Endothelial cell of umbilical vein (primary cell): Measurements from ENCODE around the gene FYN. TPM values are rescaled to one million over a fixed set of nuclear protein-coding genes. Genes with fewer than 3 reads are reported as not detected.

Experiments used
- BruUV-seq: library from RNA; stranded (reverse); fragments of 400-500 nt; replicated peaks from 2 replicates; lab custom pipeline; 2021; lab: Mats Ljungman, UMichigan
- CTCF ChIA-PET: fragments of 300-600, 350-600 bp; sonication (Branson Sonifier 250); formaldehyde crosslinking; loops from one replicate; lab custom pipeline; 2021; ENCODE audit warnings: antibody characterized with exemption, inconsistent platforms; lab: Charles Lee
- POLR2A ChIA-PET: fragments of 300-600, 350-600 bp; sonication (Branson Sonifier 250); formaldehyde crosslinking; loops from one replicate; lab custom pipeline; 2021; ENCODE audit warnings: antibody characterized with exemption, inconsistent platforms; lab: Charles Lee
- DNase-seq: peaks from one replicate; pipeline ENCODE4 v3.0.0-alpha.2; 2011; ENCODE audit warnings: low read depth, low spot score
- FAIRE-seq: peaks from 2 replicates; lab custom pipeline; 2011; peaks lifted over from hg19 to GRCh38; lab: Jason Lieb, UNC
- H2AFZ ChIP-seq: 2 replicates; pipeline ENCODE4 v1.6.0; 2012; ENCODE audit warnings: low read depth, low read length, control low read depth, inconsistent platforms
- H3K27ac ChIP-seq: 2 replicates; pipeline ENCODE4 v1.5.1; 2011; ENCODE audit warnings: low read depth, mild to moderate bottlenecking, control low read depth, low read length, moderate library complexity; ENCODE audit not compliant: insufficient read depth
- H3K27me3 ChIP-seq, 2 experiments: 2 replicates each; pipeline versions ENCODE4 v1.6.0 to v1.6.1; 2011; ENCODE audit warnings: low read length in 2 of 2, mixed read lengths in 1 of 2; ENCODE audit not compliant: control insufficient read depth in 2 of 2, insufficient read depth in 2 of 2
- H3K36me3 ChIP-seq, 2 experiments: 2 replicates in 1 of 2; 3 replicates in 1 of 2; pipeline ENCODE4 v1.5.1; 2011; ENCODE audit warnings: low read length in 2 of 2, mild to moderate bottlenecking in 1 of 2, moderate library complexity in 1 of 2; ENCODE audit not compliant: control insufficient read depth in 2 of 2, insufficient read depth in 2 of 2; ENCODE audit errors: extremely low read depth in 1 of 2
- H3K4me1 ChIP-seq: 3 replicates; pipeline ENCODE4 v1.5.1; 2011; ENCODE audit warnings: mild to moderate bottlenecking, low read length; ENCODE audit not compliant: control insufficient read depth, insufficient read depth; ENCODE audit errors: extremely low read depth
- H3K4me2 ChIP-seq: 2 replicates; pipeline ENCODE4 v1.6.1; 2011; ENCODE audit warnings: low read length, control low read depth, mixed read lengths; ENCODE audit not compliant: insufficient read depth
- H3K4me3 ChIP-seq, 3 experiments: fragments of 200-600 bp in 1 of 3; sonication (generic), shearing (Covaris generic) in 1 of 3; replicated peaks in 1 of 3; 2 replicates each; pipeline ENCODE4 v1.5.1; 2011 to 2016; ENCODE audit warnings: control low read depth in 3 of 3, low read length in 3 of 3, mild to moderate bottlenecking in 2 of 3, inconsistent platforms in 1 of 3, low read depth in 1 of 3, moderate library complexity in 1 of 3; ENCODE audit not compliant: insufficient read depth in 1 of 3
- H3K79me2 ChIP-seq: 2 replicates; pipeline ENCODE4 v1.6.0; 2012; ENCODE audit warnings: low read length, inconsistent platforms; ENCODE audit not compliant: control insufficient read depth, insufficient read depth
- H3K9ac ChIP-seq: replicated peaks from 2 replicates; pipeline ENCODE3; 2011; ENCODE audit warnings: low read length, control low read depth; ENCODE audit not compliant: insufficient read depth; ENCODE audit errors: extremely low read depth
- H3K9me1 ChIP-seq: replicated peaks from 3 replicates; pipeline ENCODE4 v1.6.0; 2011; ENCODE audit warnings: mild to moderate bottlenecking, low read length; ENCODE audit not compliant: control insufficient read depth, insufficient read depth; ENCODE audit errors: extremely low read depth
- H3K9me3 ChIP-seq: replicated peaks from 2 replicates; pipeline ENCODE4 v1.5.1; 2012; ENCODE audit warnings: low read length, inconsistent platforms; ENCODE audit not compliant: control insufficient read depth, insufficient read depth
- H4K20me1 ChIP-seq: replicated peaks from 2 replicates; pipeline ENCODE3; 2011; ENCODE audit warnings: mild to moderate bottlenecking, low read length; ENCODE audit not compliant: control insufficient read depth, insufficient read depth; ENCODE audit errors: extremely low read depth
- EZH2 ChIP-seq: IDR thresholded peaks from 2 replicates; pipeline ENCODE4 v1.6.1; 2012; ENCODE audit warnings: borderline replicate concordance, low read depth, mild to moderate bottlenecking, moderate library complexity, low read length, inconsistent platforms; ENCODE audit not compliant: severe bottlenecking
- FOS ChIP-seq: IDR thresholded peaks from 2 replicates; pipeline ENCODE4 v1.6.1; 2011; ENCODE audit warnings: mild to moderate bottlenecking, low read length, moderate library complexity, borderline replicate concordance; ENCODE audit not compliant: insufficient read depth
- GATA2 ChIP-seq: IDR thresholded peaks from 2 replicates; pipeline ENCODE4 v1.7.0; 2011; ENCODE audit warnings: low read depth, mild to moderate bottlenecking, moderate library complexity, mixed read lengths, low read length; ENCODE audit not compliant: insufficient read length, insufficient read depth
- JUN ChIP-seq: IDR thresholded peaks from 2 replicates; pipeline ENCODE4 v1.6.1; 2011; ENCODE audit warnings: borderline replicate concordance, low read depth; ENCODE audit not compliant: insufficient read length, insufficient read depth
- MAX ChIP-seq: IDR thresholded peaks from 2 replicates; pipeline ENCODE4 v1.6.1; 2011; ENCODE audit not compliant: insufficient read depth, insufficient read length
- MYC ChIP-seq: IDR thresholded peaks from one replicate; pipeline ENCODE4 v1.6.1; 2011; ENCODE audit warnings: mild to moderate bottlenecking, low read depth, low read length
- POLR2A ChIP-seq: IDR thresholded peaks from 2 replicates; pipeline ENCODE4 v1.6.1; 2012; ENCODE audit warnings: low read depth, mild to moderate bottlenecking, control low read depth, low read length
- POLR2AphosphoS5 ChIP-seq: IDR thresholded peaks from 2 replicates; pipeline ENCODE4 v1.6.1; 2012; ENCODE audit warnings: low read depth, mild to moderate bottlenecking, control low read depth, low read length, moderate library complexity; ENCODE audit not compliant: insufficient read depth
- dilution Hi-C: fragments of 300-500 bp; cut with MboI; formaldehyde crosslinking; loops from one replicate; pipeline ENCODE4 v1.15.0; 2019; ENCODE audit warnings: low sequenced_read_pairs; ENCODE audit not compliant: extremely low pct_ligation_motif_present
- intact Hi-C: fragments of 100-400 bp; cut with micrococcal nuclease; formaldehyde crosslinking; loops from one replicate; pipeline ENCODE4 v1.10.0; 2022
- polyA plus RNA-seq, 4 experiments: library from polyadenylated mRNA; depleted of rRNA in 3 of 4; stranded (reverse) in 3 of 4; unstranded in 1 of 4; fragments of >200 nt; gene quantifications; 2 replicates each; pipeline versions ENCODE4 v1.2.1 to v1.2.3, GENCODE V29; 2011 to 2012; ENCODE audit warnings: missing spikeins in 1 of 4
- total RNA-seq: library from RNA; stranded (reverse); gene quantifications from 2 replicates; pipeline ENCODE4 v1.2.3, GENCODE V29; 2021
- TF ChIP-seq, protein P1 (sequence below), 2 donors: IDR thresholded peaks; 1 replicate in 1 of 2; 2 replicates in 1 of 2; pipeline ENCODE4 v1.5.1; 2011; ENCODE audit warnings: low read length in 2 of 2, mild to moderate bottlenecking in 2 of 2, moderate library complexity in 2 of 2, control low read depth in 1 of 2, inconsistent platforms in 1 of 2, low read depth in 1 of 2; ENCODE audit not compliant: insufficient read depth in 1 of 2; ENCODE audit errors: extremely low read depth in 1 of 2

FYN gene
- total and polyA plus RNA-seq, 2 donors (not counting 3 experiments of a cell fraction or from before 2014, with no cell fraction given) = 69.0 to 143 TPM

- peaks cover 13% of the 10 kb centered on the region for H3K79me2 ChIP-seq
- TF ChIP-seq POLR2AphosphoS5 = no peak
- no peak for TF ChIP-seq MAX
- POLR2A ChIA-PET = no interaction called here
Observed at GRCh38 chr6:111819458-111819857, 53.8 kb downstream of the FYN start.

DNA sequence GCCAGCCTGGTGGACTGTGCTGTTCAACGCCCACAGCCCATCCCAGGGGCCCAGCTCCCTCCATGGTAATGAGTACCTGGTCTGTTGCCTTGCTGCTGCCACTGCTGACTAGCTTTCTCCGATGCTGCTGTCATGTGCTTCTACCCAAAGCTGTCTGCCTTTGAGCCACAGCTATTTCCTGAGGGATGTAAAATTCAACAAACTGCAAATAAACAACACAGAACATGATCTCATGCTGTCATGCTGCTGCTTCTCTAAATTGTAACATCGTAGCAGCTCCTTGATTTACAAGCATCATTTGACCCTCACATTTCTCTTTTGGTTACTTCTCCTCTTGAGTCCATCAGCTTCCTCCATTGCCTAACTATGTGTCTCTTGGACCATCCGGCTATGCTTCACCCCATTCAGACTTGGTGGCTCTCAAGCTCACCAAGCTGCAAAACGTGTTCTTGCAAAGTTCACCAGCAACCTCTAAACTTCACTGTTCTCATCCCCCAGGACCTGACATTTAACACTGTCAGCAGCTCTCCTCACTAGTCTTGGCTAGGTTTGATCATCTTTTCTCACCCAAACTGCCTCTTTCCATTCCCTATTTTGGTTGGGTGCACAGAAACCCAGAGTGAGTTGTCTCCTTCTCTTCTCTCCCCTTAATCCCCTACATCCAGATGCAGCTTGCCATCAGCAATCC lies 54.6 kb downstream of the FYN start:
- H3K27ac ChIP-seq = no peak overlapping the region
- no peak overlapping the region for H3K4me2 ChIP-seq
- H2AFZ ChIP-seq = no peak overlapping the region
- no peaks in the 10 kb centered on the region for H3K9me1 ChIP-seq
- no peak overlapping the region for H3K4me3 ChIP-seq
- no TSS peak for BruUV-seq
- POLR2A ChIA-PET = no interaction called here
- peaks cover 13% of the 10 kb centered on the region for H3K79me2 ChIP-seq
- DNase-seq (no peak), FAIRE-seq (no peak)
- no peak overlapping the region for H3K9ac ChIP-seq
- CTCF ChIA-PET = interaction anchor here (1.0 kb wide), 1 partner anchor 35 kb away, joined by 5 read pairs; no protein-coding TSS in a partner anchor
- no peaks in the 10 kb centered on the region for H3K9me3 ChIP-seq
- H3K27me3 ChIP-seq = no peaks in the 10 kb centered on the region
- intact Hi-C loops (no loop called here), dilution Hi-C loops (no loop called here)
- no peaks in the 10 kb centered on the region for H4K20me1 ChIP-seq
- TF ChIP-seq JUN (no peak), POLR2AphosphoS5 (no peak), POLR2A (no peak), MAX (no peak), FOS (no peak), EZH2 (no peak), GATA2 (no peak), MYC (no peak)
- TF ChIP-seq, protein P1, sequence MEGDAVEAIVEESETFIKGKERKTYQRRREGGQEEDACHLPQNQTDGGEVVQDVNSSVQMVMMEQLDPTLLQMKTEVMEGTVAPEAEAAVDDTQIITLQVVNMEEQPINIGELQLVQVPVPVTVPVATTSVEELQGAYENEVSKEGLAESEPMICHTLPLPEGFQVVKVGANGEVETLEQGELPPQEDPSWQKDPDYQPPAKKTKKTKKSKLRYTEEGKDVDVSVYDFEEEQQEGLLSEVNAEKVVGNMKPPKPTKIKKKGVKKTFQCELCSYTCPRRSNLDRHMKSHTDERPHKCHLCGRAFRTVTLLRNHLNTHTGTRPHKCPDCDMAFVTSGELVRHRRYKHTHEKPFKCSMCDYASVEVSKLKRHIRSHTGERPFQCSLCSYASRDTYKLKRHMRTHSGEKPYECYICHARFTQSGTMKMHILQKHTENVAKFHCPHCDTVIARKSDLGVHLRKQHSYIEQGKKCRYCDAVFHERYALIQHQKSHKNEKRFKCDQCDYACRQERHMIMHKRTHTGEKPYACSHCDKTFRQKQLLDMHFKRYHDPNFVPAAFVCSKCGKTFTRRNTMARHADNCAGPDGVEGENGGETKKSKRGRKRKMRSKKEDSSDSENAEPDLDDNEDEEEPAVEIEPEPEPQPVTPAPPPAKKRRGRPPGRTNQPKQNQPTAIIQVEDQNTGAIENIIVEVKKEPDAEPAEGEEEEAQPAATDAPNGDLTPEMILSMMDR (IDR thresholded peaks at IDR 0.05; ENCODE audit: extremely low read depth in 1 of 2, insufficient read depth in 1 of 2, low read depth in 1 of 2, low read length in 2 of 2) = no peak
- peaks cover 11% of the 10 kb centered on the region for H3K4me1 ChIP-seq
- H3K36me3 ChIP-seq = peaks cover 0 to 1% of the 10 kb centered on the region in 2 experiments

More at GRCh38 chr6:111819458-111819857, 53.8 kb downstream of the FYN start:
- Histone ChIP-seq H3K4me1 (peaks cover 18% of the 10 kb centered on the region), H3K27ac (no peak overlapping the region), H3K36me3 (peaks cover 0 to 1% of the 10 kb centered on the region in 2 experiments), H3K4me2 (no peak overlapping the region), H3K4me3 (no peak overlapping the region), H3K9me3 (no peaks in the 10 kb centered on the region), H4K20me1 (no peaks in the 10 kb centered on the region), H3K9me1 (no peaks in the 10 kb centered on the region), H3K27me3 (no peaks in the 10 kb centered on the region), H3K9ac (no peak overlapping the region), H2AFZ (no peak overlapping the region)
- DNase-seq (no peak), FAIRE-seq (no peak)
- dilution Hi-C loops = no loop called here
- BruUV-seq = no TSS peak
- CTCF ChIA-PET = no interaction called here
- intact Hi-C loops = no loop called here
